K562 (cell line): ENCODE measurements around the gene EMID1. TPM values are rescaled to one million over a fixed set of nuclear protein-coding genes. Genes with fewer than 3 reads are reported as not detected.

Experiments
- ATAC-seq: fragments of 200-7000 bp; cut with Tn5 transposase; 3 replicates; pipeline ENCODE4 v1.9.1; 2020; ENCODE audit warnings: moderate library complexity
- BruUV-seq: library from RNA; stranded (reverse); fragments of 400-500 nt; replicated peaks from 2 replicates; lab custom pipeline; 2021; lab: Mats Ljungman, UMichigan
- CTCF ChIA-PET: fragments of 300-600 bp; formaldehyde crosslinking; extraction: SDS; loops from one replicate; lab custom pipeline; 2021; ENCODE audit warnings: low intra/inter-chr PET ratio; lab: Yijun Ruan, JAX
- POLR2A ChIA-PET: fragments of 300-600, 350-650 bp; sonication (Branson Sonifier 250); formaldehyde crosslinking; extraction: SDS; loops from one replicate; lab custom pipeline; 2021; ENCODE audit warnings: antibody characterized with exemption, inconsistent platforms; lab: Yijun Ruan, JAX
- DNase-seq, 4 experiments: peaks; one replicate each; pipeline versions ENCODE4 v3.0.0 to v3.0.0-alpha.2; 2011 to 2018; ENCODE audit warnings: low spot score in 3 of 4, mixed read lengths in 3 of 4; ENCODE audit errors: extremely low read depth in 1 of 4
- FAIRE-seq: peaks from 2 replicates; lab custom pipeline; 2011; peaks lifted over from hg19 to GRCh38; lab: Jason Lieb, UNC
- H2AFZ ChIP-seq: 2 replicates; pipeline ENCODE4 v1.6.0; 2011; ENCODE audit warnings: low read depth, low read length, control low read depth, inconsistent platforms
- H3K27ac ChIP-seq: fragments of 200-600 bp; 3 replicates; pipeline ENCODE4 v1.8.0; 2011; ENCODE audit warnings: low read depth, mild to moderate bottlenecking, control low read depth, inconsistent platforms, low read length, moderate library complexity, mixed read lengths; ENCODE audit errors: extremely low read depth
- H3K27me3 ChIP-seq, 2 experiments: fragments of 300-600 bp in 1 of 2; 2 replicates in 1 of 2; 3 replicates in 1 of 2; pipeline versions ENCODE4 v1.6.0 to v1.8.0; 2011; ENCODE audit warnings: inconsistent platforms in 2 of 2, low read length in 2 of 2, mild to moderate bottlenecking in 1 of 2, mixed read lengths in 1 of 2, moderate library complexity in 1 of 2; ENCODE audit not compliant: control insufficient read depth in 2 of 2, insufficient read depth in 2 of 2
- H3K36me3 ChIP-seq: fragments of 300-600 bp; 3 replicates; pipeline ENCODE4 v1.8.0; 2011; ENCODE audit warnings: mild to moderate bottlenecking, low read length, inconsistent platforms; ENCODE audit not compliant: control insufficient read depth, insufficient read depth
- H3K4me1 ChIP-seq, 2 experiments: fragments of 200-600 bp in 1 of 2; replicated peaks in 1 of 2; 2 replicates in 1 of 2; 3 replicates in 1 of 2; pipeline versions ENCODE4 v1.5.1 to v1.8.0; 2011; ENCODE audit warnings: inconsistent platforms in 2 of 2, low read length in 2 of 2, mild to moderate bottlenecking in 1 of 2, mixed read lengths in 1 of 2, moderate library complexity in 1 of 2; ENCODE audit not compliant: control insufficient read depth in 2 of 2, insufficient read depth in 2 of 2
- H3K4me2 ChIP-seq: 2 replicates; pipeline ENCODE4 v1.6.1; 2011; ENCODE audit warnings: low read length, control low read depth, inconsistent platforms, mixed read lengths; ENCODE audit not compliant: insufficient read depth
- H3K4me3 ChIP-seq: fragments of 200-600 bp; sonication (generic), shearing (Covaris generic); 2 replicates; pipeline ENCODE4 v1.5.1; 2016; ENCODE audit warnings: control low read depth, inconsistent platforms
- H3K79me2 ChIP-seq: fragments of 200-600 bp; 3 replicates; pipeline ENCODE4 v1.8.0; 2011; ENCODE audit warnings: low read length, inconsistent platforms; ENCODE audit not compliant: control insufficient read depth, insufficient read depth
- H3K9ac ChIP-seq, 2 experiments: 2 replicates each; pipeline versions ENCODE4 v1.6.0 to v1.6.1; 2011; ENCODE audit warnings: low read depth in 2 of 2, low read length in 2 of 2, control low read depth in 1 of 2, inconsistent platforms in 1 of 2, mild to moderate bottlenecking in 1 of 2, mixed read lengths in 1 of 2; ENCODE audit not compliant: insufficient read depth in 1 of 2
- H3K9me1 ChIP-seq: one replicate; pipeline ENCODE4 v1.6.0; 2011; ENCODE audit warnings: inconsistent platforms, mild to moderate bottlenecking, low read length, moderate library complexity; ENCODE audit not compliant: control insufficient read depth, insufficient read depth
- H3K9me3 ChIP-seq: replicated peaks from 2 replicates; pipeline ENCODE4 v1.5.1; 2011; ENCODE audit warnings: low read depth, low read length, inconsistent platforms; ENCODE audit not compliant: control insufficient read depth, insufficient read depth
- H4K20me1 ChIP-seq: replicated peaks from 2 replicates; pipeline ENCODE4 v1.6.1; 2011; ENCODE audit warnings: low read length, inconsistent platforms, mixed read lengths; ENCODE audit not compliant: control insufficient read depth, insufficient read depth
- AFF4 ChIP-seq: sonication (generic); formaldehyde crosslinking; IDR thresholded peaks from 2 replicates; pipeline ENCODE4 v1.8.0; 2023; ENCODE audit warnings: mild to moderate bottlenecking, missing genetic modification reagents
- CEBPB ChIP-seq: fragments of 450-650 bp; IDR thresholded peaks from 2 replicates; pipeline ENCODE4 v1.6.1; 2016; ENCODE audit warnings: missing genetic modification characterization, missing compliant biosample characterization
- CEBPZ ChIP-seq: fragments of 150-350 bp; IDR thresholded peaks from 2 replicates; pipeline ENCODE4 v1.6.1; 2014; ENCODE audit warnings: low read depth, mild to moderate bottlenecking, low read length, borderline replicate concordance
- EHMT2 ChIP-seq: fragments of 450-650 bp; IDR thresholded peaks from 2 replicates; pipeline ENCODE4 v1.6.1; 2018; ENCODE audit warnings: antibody characterized with exemption
- MTA2 ChIP-seq: fragments of 450-650 bp; IDR thresholded peaks from 2 replicates; pipeline ENCODE4 v1.6.1; 2016; ENCODE audit warnings: low read depth
- TEAD1 ChIP-seq, 2 experiments: fragments of 450-650 bp in 1 of 2; sonication (generic) in 1 of 2; formaldehyde crosslinking; IDR thresholded peaks; 2 replicates each; pipeline versions ENCODE4 v1.4.0 to v1.8.0; 2020 to 2022; ENCODE audit warnings: mild to moderate bottlenecking in 2 of 2, missing genetic modification reagents in 1 of 2
- TOE1 ChIP-seq, 2 experiments: fragments of 450-650 bp in 1 of 2; sonication (generic) in 1 of 2; formaldehyde crosslinking in 1 of 2; IDR thresholded peaks; 2 replicates each; pipeline versions ENCODE4 v1.7.1 to v1.8.0; 2016 to 2022; ENCODE audit warnings: borderline replicate concordance in 2 of 2, mild to moderate bottlenecking in 2 of 2, antibody characterized with exemption in 1 of 2, inconsistent platforms in 1 of 2, low read depth in 1 of 2, missing genetic modification reagents in 1 of 2, moderate library complexity in 1 of 2
- ZBTB2 ChIP-seq: fragments of 450-650 bp; IDR thresholded peaks from 2 replicates; pipeline ENCODE4 v1.6.1; 2016; ENCODE audit warnings: antibody characterized with exemption
- WGBS: fragments of 100-300 bp; shearing (Covaris generic); methylation state at CpG from one replicate; pipeline ENCODE4 v1.1.6; 2016; ENCODE audit warnings: low coverage, mixed read lengths; ENCODE audit not compliant: insufficient coverage; ENCODE audit errors: missing lambda C conversion rate; 5-methylcytosine and 5-hydroxymethylcytosine counted together
- in situ Hi-C: fragments of 300-500 bp; cut with MboI; formaldehyde crosslinking; loops from 4 replicates; pipeline ENCODE4 v1.15.0; 2018; ENCODE audit warnings: inconsistent platforms, mixed read lengths
- intact Hi-C: fragments of 100-400 bp; cut with micrococcal nuclease; formaldehyde crosslinking; loops from 2 replicates; pipeline ENCODE4 v1.14.2; 2022
- polyA plus RNA-seq, 8 experiments: library from polyadenylated mRNA; depleted of rRNA in 4 of 8; stranded (reverse) in 5 of 8; unstranded in 3 of 8; fragments of >200 nt; fragmentation: Nextera tagmentation in 2 of 8; fragmentation: Illumina TruSeq in 1 of 8; extraction: Ambion mirVana in 2 of 8; extraction: Trizol in 1 of 8; gene quantifications; 2 replicates each; pipeline versions ENCODE4 v1.2.1 to v1.2.3, GENCODE V29; 2011 to 2014; ENCODE audit warnings: inconsistent platforms in 1 of 8, missing spikeins in 1 of 8
- total RNA-seq, 7 experiments: library from RNA; depleted of rRNA in 6 of 7; stranded (reverse); fragments of >200 nt in 6 of 7; fragmentation: Illumina TruSeq in 2 of 7; extraction: Trizol in 2 of 7; gene quantifications; 2 replicates each; pipeline versions ENCODE4 v1.2.1 to v1.2.3, GENCODE V29; 2011 to 2021; ENCODE audit warnings: low replicate concordance in 1 of 7

EMID1 gene
- total and polyA plus RNA-seq, 9 of the 15 experiments (the other 6 are each of a cell fraction or from before 2014, with no cell fraction given), result 0.15 to 7.2 (median 2.7) TPM

GRCh38 chr22:29270475-29271271 lies 65.0 kb downstream of the EMID1 start:
- H3K4me3 ChIP-seq, result peak overlapping the region; percentile 91; the same call in 1 of the 2 replicates
- CTCF ChIA-PET, result no interaction called here
- H3K9me3 ChIP-seq, result no peaks in the 10 kb centered on the region
- in situ Hi-C loops (no loop called here), intact Hi-C loops (no loop called here)
- H3K4me1 ChIP-seq, result peaks cover 13 to 31% of the 10 kb centered on the region in 2 experiments; a peak in 4 of 5 replicates
- peak overlapping the region; percentile 96 for H3K4me2 ChIP-seq
- peaks cover 48% of the 10 kb centered on the region for H4K20me1 ChIP-seq
- 18% methylated on average over 9 of the region's 9 CpGs for WGBS
- peaks cover 100% of the 10 kb centered on the region for H3K79me2 ChIP-seq
- no peaks in the 10 kb centered on the region for H3K27me3 ChIP-seq
- DNase-seq (peak in 1 of 4 experiments; percentile 53), FAIRE-seq (peak; percentile 80), ATAC-seq (no peak)
- no peak overlapping the region for H2AFZ ChIP-seq
- POLR2A ChIA-PET, result interaction anchor here (0.5 to 1.4 kb wide), 8 partner anchors 9 to 296 kb away, joined by 3 to 5 read pairs (median 4); partner anchors contain the start of gene GAS2L1
- H3K9me1 ChIP-seq, result peaks cover 6% of the 10 kb centered on the region
- BruUV-seq, result no TSS peak
- H3K9ac ChIP-seq, result no peak overlapping the region; a peak in 1 of 4 replicates
- H3K36me3 ChIP-seq, result peaks cover 79% of the 10 kb centered on the region
- no peak overlapping the region for H3K27ac ChIP-seq
- TF ChIP-seq MTA2, result 0 out of 2 replicates have a peak, but pooled peaks have one; percentile 25
- no peak for TF ChIP-seq EHMT2
- no peak for TF ChIP-seq ZBTB2
- no peak for TF ChIP-seq CEBPZ
- no peak for TF ChIP-seq AFF4
- TF ChIP-seq CEBPB (tag), result peak; percentile 94
- TF ChIP-seq TOE1 (IDR thresholded peaks at IDR 0.05; ENCODE audit: borderline replicate concordance), result no peak
- TF ChIP-seq TOE1 (CRISPR knock-in tag; IDR thresholded peaks at IDR 0.05; ENCODE audit: borderline replicate concordance, low read depth), result no peak
- 0 out of 4 replicates have a peak, but pooled peaks of 1 of the 2 experiments have one; percentile 6 for TF ChIP-seq TEAD1 (CRISPR knock-in tag; IDR thresholded peaks at IDR 0.05)
